Suprapubic skin (tissue), 4 donors: ENCODE data around the gene CSMD2. TPM values are rescaled to one million over a fixed set of nuclear protein-coding genes. Genes with fewer than 3 reads are reported as not detected.

Source experiments
- DNase-seq, 2 donors: peaks; one replicate each; pipeline ENCODE4 v3.0.0-alpha.2; 2019; ENCODE audit warnings: low spot score in 2 of 2
- H3K27ac ChIP-seq: fragments of 200-600 bp; sonication (generic); one replicate; pipeline ENCODE4 v1.5.1; 2019
- H3K27me3 ChIP-seq: fragments of 200-600 bp; sonication (generic); one replicate; pipeline ENCODE4 v1.5.1; 2019
- H3K36me3 ChIP-seq: fragments of 200-600 bp; sonication (generic); one replicate; pipeline ENCODE4 v1.5.1; 2019
- H3K4me1 ChIP-seq: fragments of 200-600 bp; sonication (generic); one replicate; pipeline ENCODE4 v1.5.1; 2019
- H3K4me3 ChIP-seq: fragments of 200-600 bp; sonication (generic); one replicate; pipeline ENCODE4 v1.5.1; 2019; ENCODE audit warnings: mild to moderate bottlenecking
- H3K9me3 ChIP-seq: fragments of 200-600 bp; sonication (generic); one replicate; pipeline ENCODE4 v1.5.1; 2019
- EP300 ChIP-seq: sonication (generic); formaldehyde crosslinking; IDR thresholded peaks from one replicate; pipeline ENCODE4 v1.6.1; 2017; ENCODE audit warnings: antibody characterized with exemption
- POLR2A ChIP-seq, 2 donors: fragments of 450-650 bp; IDR thresholded peaks; one replicate each; pipeline ENCODE4 v1.6.1; 2017; ENCODE audit warnings: antibody characterized with exemption in 2 of 2, mild to moderate bottlenecking in 2 of 2, moderate library complexity in 2 of 2
- POLR2AphosphoS5 ChIP-seq, 3 donors: sonication (generic); formaldehyde crosslinking; IDR thresholded peaks; one replicate each; pipeline ENCODE4 v1.6.1; 2017; ENCODE audit warnings: antibody characterized with exemption in 3 of 3
- WGBS: methylation state at CpG from one replicate; pipeline ENCODE4 v1.1.5; 2018; 5-methylcytosine and 5-hydroxymethylcytosine counted together
- total RNA-seq, 4 donors: library from RNA; depleted of rRNA; stranded (reverse); fragments of >200 nt; gene quantifications; one replicate each; pipeline ENCODE4 v1.1.0, GENCODE V29; 2016
- TF ChIP-seq, protein P1 (sequence below), 2 donors: fragments of 200-600 bp in 1 of 2; fragments of 450-650 bp in 1 of 2; sonication (generic) in 1 of 2; IDR thresholded peaks; one replicate each; pipeline ENCODE4 v1.5.1; 2016 to 2019; ENCODE audit warnings: antibody characterized with exemption in 2 of 2, mild to moderate bottlenecking in 1 of 2, moderate library complexity in 1 of 2

The CSMD2 gene
- total RNA-seq, 4 donors from 2014 or later, result 0.08 to 0.55 (median 0.13) TPM

DNA sequence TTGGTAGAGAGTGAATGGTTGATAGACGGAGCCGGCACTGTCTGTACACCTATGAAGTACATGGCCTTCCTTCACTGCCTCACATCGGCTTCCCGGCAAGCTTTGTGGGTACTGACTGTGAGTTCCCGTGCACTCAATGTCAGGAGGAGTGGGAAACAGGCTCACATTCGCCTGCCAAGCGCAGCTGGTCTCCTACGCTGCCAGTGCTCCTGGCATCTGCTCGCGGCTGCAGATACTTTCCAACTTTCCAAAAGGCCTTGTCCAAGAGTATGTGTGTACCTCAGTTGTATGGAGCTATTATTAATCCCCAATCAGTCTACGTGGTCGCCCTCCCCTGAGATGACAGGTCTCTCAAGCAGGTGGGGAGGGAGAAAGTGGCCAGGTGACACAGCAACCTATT lies 511.8 kb downstream of the CSMD2 start:
- Histone ChIP-seq H3K36me3 (no peaks in the 10 kb centered on the region), H3K9me3 (no peaks in the 10 kb centered on the region), H3K4me1 (no peaks in the 10 kb centered on the region), H3K27ac (no peak overlapping the region), H3K27me3 (peaks cover 11% of the 10 kb centered on the region), H3K4me3 (no peak overlapping the region)
- WGBS, result 93% methylated on average over 12 of the region's 12 CpGs
- TF ChIP-seq POLR2AphosphoS5 (IDR thresholded peaks at IDR 0.05) (no peak), EP300 (no peak), POLR2A (IDR thresholded peaks at IDR 0.05) (no peak)
- no peak for DNase-seq

DNA sequence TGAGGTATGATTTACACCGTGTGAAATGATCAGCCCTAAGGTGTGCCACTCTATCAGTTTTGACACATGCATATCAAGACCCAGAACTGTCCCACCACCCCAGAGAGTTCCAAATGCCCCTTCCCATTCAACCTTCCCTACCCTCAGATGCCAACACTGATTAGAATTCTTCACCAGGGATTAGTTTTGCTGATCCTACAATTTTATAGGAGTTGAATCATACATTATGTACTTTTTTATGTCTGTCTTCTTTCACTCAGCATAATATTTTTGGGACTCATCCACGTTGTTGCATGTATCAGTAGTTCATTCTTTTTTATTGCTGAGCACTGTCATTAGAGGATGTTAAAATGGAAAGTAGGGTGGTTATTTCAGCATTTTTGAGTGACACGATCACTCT lies 514.3 kb downstream of the CSMD2 start:
- WGBS, result 80% methylated on average over 3 of the region's 3 CpGs
- TF ChIP-seq, protein P1, sequence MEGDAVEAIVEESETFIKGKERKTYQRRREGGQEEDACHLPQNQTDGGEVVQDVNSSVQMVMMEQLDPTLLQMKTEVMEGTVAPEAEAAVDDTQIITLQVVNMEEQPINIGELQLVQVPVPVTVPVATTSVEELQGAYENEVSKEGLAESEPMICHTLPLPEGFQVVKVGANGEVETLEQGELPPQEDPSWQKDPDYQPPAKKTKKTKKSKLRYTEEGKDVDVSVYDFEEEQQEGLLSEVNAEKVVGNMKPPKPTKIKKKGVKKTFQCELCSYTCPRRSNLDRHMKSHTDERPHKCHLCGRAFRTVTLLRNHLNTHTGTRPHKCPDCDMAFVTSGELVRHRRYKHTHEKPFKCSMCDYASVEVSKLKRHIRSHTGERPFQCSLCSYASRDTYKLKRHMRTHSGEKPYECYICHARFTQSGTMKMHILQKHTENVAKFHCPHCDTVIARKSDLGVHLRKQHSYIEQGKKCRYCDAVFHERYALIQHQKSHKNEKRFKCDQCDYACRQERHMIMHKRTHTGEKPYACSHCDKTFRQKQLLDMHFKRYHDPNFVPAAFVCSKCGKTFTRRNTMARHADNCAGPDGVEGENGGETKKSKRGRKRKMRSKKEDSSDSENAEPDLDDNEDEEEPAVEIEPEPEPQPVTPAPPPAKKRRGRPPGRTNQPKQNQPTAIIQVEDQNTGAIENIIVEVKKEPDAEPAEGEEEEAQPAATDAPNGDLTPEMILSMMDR (IDR thresholded peaks at IDR 0.05), result no peak
- no peak for TF ChIP-seq POLR2AphosphoS5 (IDR thresholded peaks at IDR 0.05)
- no peak for TF ChIP-seq POLR2A (IDR thresholded peaks at IDR 0.05)
- no peak for TF ChIP-seq EP300
- Histone ChIP-seq H3K9me3 (no peaks in the 10 kb centered on the region), H3K27me3 (peaks cover 23% of the 10 kb centered on the region), H3K4me3 (no peak overlapping the region), H3K4me1 (no peaks in the 10 kb centered on the region), H3K27ac (no peak overlapping the region), H3K36me3 (no peaks in the 10 kb centered on the region)
- DNase-seq, result no peak

DNA sequence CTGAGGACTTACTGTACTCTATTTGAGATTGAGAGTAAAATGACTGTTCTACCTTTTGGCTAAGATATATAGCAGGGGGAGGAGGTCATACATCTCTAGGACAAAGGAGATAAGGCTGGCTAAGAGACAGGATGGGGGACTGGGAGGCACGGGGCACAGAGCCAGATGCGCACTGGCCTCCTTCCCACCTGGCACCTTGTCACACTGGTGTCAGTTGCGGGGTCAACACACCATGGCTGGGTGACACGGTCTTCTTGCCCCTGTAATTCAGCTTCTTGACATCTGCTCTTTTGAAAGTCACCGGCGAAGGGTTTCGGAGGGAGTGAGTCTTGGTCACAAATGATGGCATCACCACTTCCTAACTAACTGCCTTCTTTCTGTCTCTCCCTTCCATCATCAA lies 515.3 kb downstream of the CSMD2 start:
- no peaks in the 10 kb centered on the region for H3K36me3 ChIP-seq
- H3K27me3 ChIP-seq, result peaks cover 23% of the 10 kb centered on the region
- WGBS, result 89% methylated on average over 7 of the region's 7 CpGs
- no peak overlapping the region for H3K4me3 ChIP-seq
- H3K9me3 ChIP-seq, result no peaks in the 10 kb centered on the region
- DNase-seq, result no peak
- H3K27ac ChIP-seq, result no peak overlapping the region
- H3K4me1 ChIP-seq, result no peaks in the 10 kb centered on the region
- TF ChIP-seq EP300 (no peak), POLR2A (IDR thresholded peaks at IDR 0.05) (no peak), POLR2AphosphoS5 (IDR thresholded peaks at IDR 0.05) (no peak)
- TF ChIP-seq, protein P1 (IDR thresholded peaks at IDR 0.05), result no peak

DNA sequence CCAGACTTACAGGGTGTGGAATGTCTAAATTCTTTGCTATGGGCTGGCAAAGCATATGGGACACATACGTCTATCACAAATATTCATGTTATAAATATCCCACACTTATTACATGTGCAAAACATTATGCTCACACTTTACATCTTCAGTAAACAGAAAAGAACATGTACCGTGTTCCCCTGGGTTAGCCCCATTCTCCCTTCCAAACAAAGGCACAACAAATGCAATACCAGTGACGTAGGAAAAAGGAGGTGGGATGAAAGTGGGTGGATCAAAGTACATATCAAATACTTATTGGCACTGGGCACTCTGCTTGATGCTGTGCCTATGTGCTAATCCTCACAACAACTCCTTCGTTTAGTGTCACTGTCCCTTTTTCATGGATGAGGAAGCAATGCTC lies 521.8 kb downstream of the CSMD2 start:
- Histone ChIP-seq H3K27ac (no peak overlapping the region), H3K9me3 (no peaks in the 10 kb centered on the region), H3K27me3 (peaks cover 23% of the 10 kb centered on the region), H3K36me3 (no peaks in the 10 kb centered on the region), H3K4me3 (no peak overlapping the region), H3K4me1 (no peaks in the 10 kb centered on the region)
- DNase-seq, result no peak
- WGBS, result 61% methylated on average over 4 of the region's 4 CpGs
- TF ChIP-seq, protein P1 (IDR thresholded peaks at IDR 0.05), result no peak

DNA sequence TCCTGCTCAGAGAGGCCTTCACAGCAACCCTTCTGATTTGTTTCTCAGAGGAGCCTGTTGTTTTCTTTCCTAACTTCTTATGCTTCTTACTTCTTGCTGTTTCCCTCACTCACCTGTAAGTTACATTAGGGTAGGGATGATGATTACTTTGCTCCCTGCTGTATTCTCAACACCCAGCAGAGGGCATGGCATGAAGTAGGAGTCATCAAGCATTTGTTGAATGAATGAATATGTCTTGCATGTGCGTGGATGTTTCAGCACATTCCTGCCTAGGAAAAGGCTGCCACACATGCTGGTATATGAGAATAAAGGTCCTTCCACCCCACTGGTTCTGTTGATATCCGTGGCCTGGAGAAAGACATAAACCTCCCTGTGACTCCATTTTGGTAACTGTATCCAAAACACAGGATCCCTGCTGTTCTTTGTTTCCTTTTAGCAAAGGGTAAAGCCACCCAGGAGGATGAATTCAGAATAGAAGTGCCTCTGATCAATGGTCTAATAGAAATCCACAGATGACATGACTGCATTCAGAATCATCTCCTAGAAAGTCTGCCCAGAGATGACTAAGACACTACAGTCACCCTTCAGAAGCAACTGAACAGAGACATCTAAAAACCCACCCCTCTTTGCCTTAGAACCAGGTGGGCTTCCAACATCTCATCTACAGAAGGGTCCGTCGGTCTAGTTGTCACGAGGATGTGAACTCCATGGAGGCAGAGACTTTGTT lies 523.8 kb downstream of the CSMD2 start:
- Histone ChIP-seq H3K27me3 (peaks cover 14% of the 10 kb centered on the region), H3K36me3 (no peaks in the 10 kb centered on the region), H3K9me3 (no peaks in the 10 kb centered on the region), H3K4me1 (no peaks in the 10 kb centered on the region), H3K4me3 (no peak overlapping the region), H3K27ac (no peak overlapping the region)
- TF ChIP-seq EP300, result no peak
- TF ChIP-seq POLR2AphosphoS5 (IDR thresholded peaks at IDR 0.05), result no peak
- TF ChIP-seq, protein P1 (IDR thresholded peaks at IDR 0.05), result no peak
- no peak for TF ChIP-seq POLR2A (IDR thresholded peaks at IDR 0.05)
- WGBS, result 66% methylated on average over 5 of the region's 5 CpGs
- no peak for DNase-seq
